ENCODE measurements around the gene AIRE. TPM values are rescaled to one million over a fixed set of nuclear protein-coding genes. Genes with fewer than 3 reads are reported as not detected.

AIRE gene
- total and polyA plus RNA-seq, 4 donors, result 0.10 to 1.1 (median 0.56) TPM

GRCh38 chr21:44314128-44314527 lies 28.5 kb downstream of the AIRE start:
- H3K4me3 ChIP-seq (ENCODE audit: low read depth, low read length), result no peak overlapping the region
- 90% methylated on average over 15 of the region's 15 CpGs for WGBS (ENCODE audit: insufficient coverage)
- no peaks in the 10 kb centered on the region for H3K9me3 ChIP-seq (ENCODE audit: control insufficient read depth, insufficient read depth, low read length)
- peaks cover 100% of the 10 kb centered on the region for H3K36me3 ChIP-seq (ENCODE audit: control insufficient read depth, insufficient read depth, low read length)
- H3K27me3 ChIP-seq (ENCODE audit: control insufficient read depth, insufficient read depth, low read length), result no peaks in the 10 kb centered on the region
- no peak for DNase-seq (ENCODE audit: low read depth in 4 of 6, low spot score in 6 of 6)
- peaks cover 4% of the 10 kb centered on the region for H3K4me1 ChIP-seq (ENCODE audit: control insufficient read depth, insufficient read depth, low read length)
- no peak overlapping the region for H3K27ac ChIP-seq (ENCODE audit: low read depth, low read length)

GRCh38 chr21:44314561-44314960 lies 28.9 kb downstream of the AIRE start:
- H3K4me1 ChIP-seq (ENCODE audit: control insufficient read depth, insufficient read depth, low read length), result peaks cover 4% of the 10 kb centered on the region
- H3K27ac ChIP-seq (ENCODE audit: low read depth, low read length), result no peak overlapping the region
- no peak overlapping the region for H3K4me3 ChIP-seq (ENCODE audit: low read depth, low read length)
- peaks cover 100% of the 10 kb centered on the region for H3K36me3 ChIP-seq (ENCODE audit: control insufficient read depth, insufficient read depth, low read length)
- H3K27me3 ChIP-seq (ENCODE audit: control insufficient read depth, insufficient read depth, low read length), result no peaks in the 10 kb centered on the region
- DNase-seq (ENCODE audit: low read depth in 4 of 6, low spot score in 6 of 6), result no peak
- WGBS (ENCODE audit: insufficient coverage), result 92% methylated on average over 11 of the region's 11 CpGs
- H3K9me3 ChIP-seq (ENCODE audit: control insufficient read depth, insufficient read depth, low read length), result no peaks in the 10 kb centered on the region

- Histone ChIP-seq H3K4me3 (ENCODE audit: low read depth, low read length) (no peak overlapping the region), H3K27me3 (ENCODE audit: control insufficient read depth, insufficient read depth, low read length) (no peaks in the 10 kb centered on the region), H3K36me3 (ENCODE audit: control insufficient read depth, insufficient read depth, low read length) (peaks cover 100% of the 10 kb centered on the region), H3K27ac (ENCODE audit: low read depth, low read length) (no peak overlapping the region), H3K9me3 (ENCODE audit: control insufficient read depth, insufficient read depth, low read length) (no peaks in the 10 kb centered on the region), H3K4me1 (ENCODE audit: control insufficient read depth, insufficient read depth, low read length) (peaks cover 4% of the 10 kb centered on the region)
- 95% methylated on average over 16 of the region's 16 CpGs for WGBS (ENCODE audit: insufficient coverage)
- DNase-seq (ENCODE audit: low read depth in 4 of 6, low spot score in 6 of 6), result no peak
These were observed 30.1 kb downstream of the AIRE start for GRCh38 chr21:44315691-44316203.

GRCh38 chr21:44316277-44316900 lies 30.7 kb downstream of the AIRE start:
- WGBS (ENCODE audit: insufficient coverage), result 95% methylated on average over 19 of the region's 27 CpGs
- Histone ChIP-seq H3K4me1 (ENCODE audit: control insufficient read depth, insufficient read depth, low read length) (peaks cover 4% of the 10 kb centered on the region), H3K9me3 (ENCODE audit: control insufficient read depth, insufficient read depth, low read length) (no peaks in the 10 kb centered on the region), H3K36me3 (ENCODE audit: control insufficient read depth, insufficient read depth, low read length) (peaks cover 100% of the 10 kb centered on the region), H3K4me3 (ENCODE audit: low read depth, low read length) (no peak overlapping the region), H3K27me3 (ENCODE audit: control insufficient read depth, insufficient read depth, low read length) (no peaks in the 10 kb centered on the region), H3K27ac (ENCODE audit: low read depth, low read length) (no peak overlapping the region)
- no peak for DNase-seq (ENCODE audit: low read depth in 4 of 6, low spot score in 6 of 6)

GRCh38 chr21:44317241-44317782 lies 31.6 kb downstream of the AIRE start:
- Histone ChIP-seq H3K27me3 (ENCODE audit: control insufficient read depth, insufficient read depth, low read length) (no peaks in the 10 kb centered on the region), H3K9me3 (ENCODE audit: control insufficient read depth, insufficient read depth, low read length) (no peaks in the 10 kb centered on the region), H3K4me1 (ENCODE audit: control insufficient read depth, insufficient read depth, low read length) (peaks cover 4% of the 10 kb centered on the region), H3K27ac (ENCODE audit: low read depth, low read length) (no peak overlapping the region), H3K36me3 (ENCODE audit: control insufficient read depth, insufficient read depth, low read length) (peaks cover 100% of the 10 kb centered on the region), H3K4me3 (ENCODE audit: low read depth, low read length) (no peak overlapping the region)
- 91% methylated on average over 19 of the region's 19 CpGs for WGBS (ENCODE audit: insufficient coverage)
- DNase-seq (ENCODE audit: low read depth in 4 of 6, low spot score in 6 of 6), result no peak

GRCh38 chr21:44317871-44318270 lies 32.2 kb downstream of the AIRE start:
- Histone ChIP-seq H3K4me1 (ENCODE audit: control insufficient read depth, insufficient read depth, low read length) (peaks cover 4% of the 10 kb centered on the region), H3K27me3 (ENCODE audit: control insufficient read depth, insufficient read depth, low read length) (no peaks in the 10 kb centered on the region), H3K4me3 (ENCODE audit: low read depth, low read length) (no peak overlapping the region), H3K9me3 (ENCODE audit: control insufficient read depth, insufficient read depth, low read length) (no peaks in the 10 kb centered on the region), H3K27ac (ENCODE audit: low read depth, low read length) (no peak overlapping the region), H3K36me3 (ENCODE audit: control insufficient read depth, insufficient read depth, low read length) (peaks cover 100% of the 10 kb centered on the region)
- 96% methylated on average over 22 of the region's 22 CpGs for WGBS (ENCODE audit: insufficient coverage)
- no peak for DNase-seq (ENCODE audit: low read depth in 4 of 6, low spot score in 6 of 6)

GRCh38 chr21:44318489-44319285 lies 33.0 kb downstream of the AIRE start:
- Histone ChIP-seq H3K4me3 (ENCODE audit: low read depth, low read length) (no peak overlapping the region), H3K36me3 (ENCODE audit: control insufficient read depth, insufficient read depth, low read length) (peaks cover 100% of the 10 kb centered on the region), H3K9me3 (ENCODE audit: control insufficient read depth, insufficient read depth, low read length) (no peaks in the 10 kb centered on the region), H3K27me3 (ENCODE audit: control insufficient read depth, insufficient read depth, low read length) (no peaks in the 10 kb centered on the region), H3K27ac (ENCODE audit: low read depth, low read length) (no peak overlapping the region), H3K4me1 (ENCODE audit: control insufficient read depth, insufficient read depth, low read length) (peaks cover 4% of the 10 kb centered on the region)
- 96% methylated on average over 23 of the region's 25 CpGs for WGBS (ENCODE audit: insufficient coverage)
- no peak for DNase-seq (ENCODE audit: low read depth in 4 of 6, low spot score in 6 of 6)

- H3K36me3 ChIP-seq (ENCODE audit: control insufficient read depth, insufficient read depth, low read length), result peaks cover 100% of the 10 kb centered on the region
- H3K27ac ChIP-seq (ENCODE audit: low read depth, low read length), result no peak overlapping the region
- H3K4me1 ChIP-seq (ENCODE audit: control insufficient read depth, insufficient read depth, low read length), result peaks cover 4% of the 10 kb centered on the region
- 95% methylated on average over 35 of the region's 35 CpGs for WGBS (ENCODE audit: insufficient coverage)
- no peaks in the 10 kb centered on the region for H3K27me3 ChIP-seq (ENCODE audit: control insufficient read depth, insufficient read depth, low read length)
- no peaks in the 10 kb centered on the region for H3K9me3 ChIP-seq (ENCODE audit: control insufficient read depth, insufficient read depth, low read length)
- no peak for DNase-seq (ENCODE audit: low read depth in 4 of 6, low spot score in 6 of 6)
- H3K4me3 ChIP-seq (ENCODE audit: low read depth, low read length), result no peak overlapping the region
These were observed 33.9 kb downstream of the AIRE start for GRCh38 chr21:44319407-44320065.

- Histone ChIP-seq H3K27me3 (ENCODE audit: control insufficient read depth, insufficient read depth, low read length) (no peaks in the 10 kb centered on the region), H3K4me3 (ENCODE audit: low read depth, low read length) (no peak overlapping the region), H3K36me3 (ENCODE audit: control insufficient read depth, insufficient read depth, low read length) (peaks cover 100% of the 10 kb centered on the region), H3K27ac (ENCODE audit: low read depth, low read length) (no peak overlapping the region), H3K9me3 (ENCODE audit: control insufficient read depth, insufficient read depth, low read length) (no peaks in the 10 kb centered on the region), H3K4me1 (ENCODE audit: control insufficient read depth, insufficient read depth, low read length) (peaks cover 4% of the 10 kb centered on the region)
- 93% methylated on average over 10 of the region's 13 CpGs for WGBS (ENCODE audit: insufficient coverage)
- DNase-seq (ENCODE audit: low read depth in 4 of 6, low spot score in 6 of 6), result no peak
These were observed 35.2 kb downstream of the AIRE start for GRCh38 chr21:44320847-44321246.

All from spinal cord (tissue), 10 donors.